Breast epithelium (tissue), 4 donors: Measurements from ENCODE around the gene ARHGEF26. TPM values are rescaled to one million over a fixed set of nuclear protein-coding genes. Genes with fewer than 3 reads are reported as not detected.

Source experiments
- DNase-seq, 2 donors: peaks; one replicate each; pipeline ENCODE4 v3.0.0-alpha.2; 2019; ENCODE audit warnings: low spot score in 2 of 2
- H3K27ac ChIP-seq, 2 donors: fragments of 200-600 bp; sonication (generic) in 1 of 2; one replicate each; pipeline ENCODE4 v1.5.1; 2016 to 2019; ENCODE audit warnings: mild to moderate bottlenecking in 1 of 2
- H3K27me3 ChIP-seq, 2 donors: fragments of 200-600 bp; sonication (generic) in 1 of 2; one replicate each; pipeline versions ENCODE4 v1.5.1 to v1.6.0; 2017 to 2019; ENCODE audit warnings: control low read depth in 1 of 2, mild to moderate bottlenecking in 1 of 2
- H3K36me3 ChIP-seq: fragments of 200-600 bp; one replicate; pipeline ENCODE4 v1.5.1; 2019
- H3K4me1 ChIP-seq, 2 donors: fragments of 200-600 bp; sonication (generic); one replicate each; pipeline ENCODE4 v1.5.1; 2016 to 2019; ENCODE audit warnings: control low read depth in 1 of 2
- H3K4me3 ChIP-seq, 3 donors: fragments of 200-600 bp; sonication (generic); 1 replicate in 2 of 3; 2 replicates in 1 of 3; pipeline ENCODE4 v1.5.1; 2016 to 2019; ENCODE audit warnings: mild to moderate bottlenecking in 3 of 3, moderate library complexity in 2 of 3
- H3K9me3 ChIP-seq, 2 donors: fragments of 200-600 bp; sonication (generic) in 1 of 2; one replicate each; pipeline ENCODE4 v1.5.1; 2016 to 2019; ENCODE audit warnings: control low read depth in 1 of 2
- CTCF ChIP-seq, 3 donors: fragments of 450-650 bp; IDR thresholded peaks; one replicate each; pipeline ENCODE4 v1.5.1; 2016 to 2017; ENCODE audit warnings: antibody characterized with exemption in 3 of 3, mild to moderate bottlenecking in 3 of 3, moderate library complexity in 3 of 3
- POLR2A ChIP-seq: fragments of 450-650 bp; IDR thresholded peaks from one replicate; pipeline ENCODE4 v1.6.1; 2016; ENCODE audit warnings: antibody characterized with exemption, mild to moderate bottlenecking, moderate library complexity
- POLR2AphosphoS5 ChIP-seq, 3 donors: sonication (generic); formaldehyde crosslinking; IDR thresholded peaks; one replicate each; pipeline ENCODE4 v1.6.1; 2017; ENCODE audit warnings: antibody characterized with exemption in 3 of 3
- intact Hi-C: fragments of 100-400 bp; cut with DNase I; formaldehyde crosslinking; loops from one replicate; pipeline ENCODE4 v1.15.1; 2023; ENCODE audit warnings: low total_unique reads
- total RNA-seq, 3 donors: library from RNA; depleted of rRNA; stranded (reverse); fragments of >200 nt; gene quantifications; one replicate each; pipeline ENCODE4 v1.1.0, GENCODE V29; 2016

Gene ARHGEF26
- total RNA-seq, 3 donors from 2014 or later: 16.7 to 20.2 (median 19.8) TPM

- Histone ChIP-seq H3K4me1 (no peaks in the 10 kb centered on the region), H3K27ac (no peak overlapping the region), H3K27me3 (no peaks in the 10 kb centered on the region), H3K4me3 (no peak overlapping the region), H3K9me3 (no peaks in the 10 kb centered on the region), H3K36me3 (no peaks in the 10 kb centered on the region)
- no peak for TF ChIP-seq CTCF (IDR thresholded peaks at IDR 0.05)
- no peak for TF ChIP-seq POLR2A
- TF ChIP-seq POLR2AphosphoS5 (IDR thresholded peaks at IDR 0.05): no peak
- intact Hi-C loops: no loop called here
- DNase-seq: no peak
These were observed 93.1 kb downstream of the ARHGEF26 start for GRCh38 chr3:154214306-154214705.

- Histone ChIP-seq H3K4me3 (no peak overlapping the region), H3K27me3 (no peaks in the 10 kb centered on the region), H3K4me1 (no peaks in the 10 kb centered on the region), H3K27ac (no peak overlapping the region), H3K36me3 (no peaks in the 10 kb centered on the region), H3K9me3 (no peaks in the 10 kb centered on the region)
- TF ChIP-seq POLR2AphosphoS5 (IDR thresholded peaks at IDR 0.05): no peak
- no peak for TF ChIP-seq POLR2A
- no peak for TF ChIP-seq CTCF (IDR thresholded peaks at IDR 0.05)
- no peak for DNase-seq
- intact Hi-C loops: no loop called here
These were observed 96.5 kb downstream of the ARHGEF26 start for GRCh38 chr3:154217671-154218070.

GRCh38 chr3:154218728-154219127, 97.5 kb downstream of the ARHGEF26 start:
- no peaks in the 10 kb centered on the region for H3K27me3 ChIP-seq
- TF ChIP-seq CTCF (IDR thresholded peaks at IDR 0.05): no peak
- TF ChIP-seq POLR2A: no peak
- TF ChIP-seq POLR2AphosphoS5 (IDR thresholded peaks at IDR 0.05): no peak
- no peak overlapping the region for H3K4me3 ChIP-seq
- H3K27ac ChIP-seq: no peak overlapping the region
- no peaks in the 10 kb centered on the region for H3K9me3 ChIP-seq
- no peaks in the 10 kb centered on the region for H3K4me1 ChIP-seq
- no peaks in the 10 kb centered on the region for H3K36me3 ChIP-seq
- no peak for DNase-seq
- intact Hi-C loops: no loop called here

- TF ChIP-seq CTCF (IDR thresholded peaks at IDR 0.05) (no peak), POLR2A (no peak), POLR2AphosphoS5 (IDR thresholded peaks at IDR 0.05) (no peak)
- H3K4me1 ChIP-seq: no peaks in the 10 kb centered on the region
These were observed 99.3 kb downstream of the ARHGEF26 start for GRCh38 chr3:154220462-154220861.

GRCh38 chr3:154223519-154223918, 102.3 kb downstream of the ARHGEF26 start:
- intact Hi-C loops: no loop called here
- no peaks in the 10 kb centered on the region for H3K9me3 ChIP-seq
- TF ChIP-seq POLR2A: no peak
- TF ChIP-seq CTCF (IDR thresholded peaks at IDR 0.05): no peak
- TF ChIP-seq POLR2AphosphoS5 (IDR thresholded peaks at IDR 0.05): no peak
- DNase-seq: no peak
- H3K27me3 ChIP-seq: no peaks in the 10 kb centered on the region
- no peak overlapping the region for H3K4me3 ChIP-seq
- no peak overlapping the region for H3K27ac ChIP-seq
- no peaks in the 10 kb centered on the region for H3K36me3 ChIP-seq
- H3K4me1 ChIP-seq: no peaks in the 10 kb centered on the region

More at GRCh38 chr3:154220462-154220861, 99.3 kb downstream of the ARHGEF26 start:
- H3K27me3 ChIP-seq: no peaks in the 10 kb centered on the region
- intact Hi-C loops: no loop called here
- DNase-seq: no peak
- H3K27ac ChIP-seq: no peak overlapping the region
- H3K4me3 ChIP-seq: no peak overlapping the region
- no peaks in the 10 kb centered on the region for H3K36me3 ChIP-seq
- no peaks in the 10 kb centered on the region for H3K9me3 ChIP-seq
